Measurements from ENCODE around the gene ELL2. TPM values are rescaled to one million over a fixed set of nuclear protein-coding genes. Genes with fewer than 3 reads are reported as not detected.
A peak's percentile ranks its signal among the peaks of the same experiment; 100 is the strongest.

Gene ELL2
- 10 to 100 TPM in 3 of 4 donors, 1 to 10 TPM in 1; 5.8 to 46.8 (median 19.7) TPM for total RNA-seq

DNA sequence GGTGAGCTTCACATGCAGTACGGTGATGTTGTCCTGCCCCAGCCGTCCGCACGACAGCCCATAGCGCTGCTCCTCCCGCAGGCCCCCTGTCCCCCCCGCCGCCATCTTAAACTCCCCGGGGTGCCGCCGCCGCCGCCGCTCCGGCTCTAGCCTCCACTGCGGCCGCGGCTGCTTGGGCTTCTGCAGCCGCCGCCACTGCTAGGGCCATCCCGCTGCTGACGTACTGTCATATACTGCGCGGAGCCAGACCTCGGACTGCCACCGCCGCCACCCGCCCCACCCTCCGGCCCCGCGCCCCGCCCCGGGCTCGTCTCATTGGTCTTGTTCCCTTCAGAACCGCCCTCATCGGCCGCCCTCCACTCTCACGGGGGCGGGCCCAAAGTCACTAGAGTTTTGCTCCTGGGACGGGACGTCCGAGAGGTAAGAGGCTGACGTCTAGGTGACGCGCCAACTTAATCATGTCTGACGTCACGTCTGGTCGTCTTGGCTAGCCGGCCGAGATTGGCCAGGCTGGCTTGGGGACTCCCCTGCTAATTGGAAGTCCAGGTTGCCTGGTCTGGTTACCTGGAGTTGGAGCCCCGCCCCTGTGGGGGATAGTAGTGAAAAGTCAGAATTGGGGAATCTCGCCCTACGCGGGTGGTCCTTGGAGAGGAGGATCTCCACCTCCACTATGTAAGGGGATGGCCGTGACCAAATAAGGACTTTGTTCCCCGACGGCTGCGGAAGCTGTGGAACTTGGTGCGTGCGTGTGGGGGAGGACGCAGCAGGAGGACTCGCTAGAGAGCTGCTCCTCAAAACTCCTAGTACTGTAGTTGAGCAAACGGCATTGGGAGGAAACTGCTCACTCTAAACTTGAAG is at the start of gene ELL2:
Gene ELL2, minus strand, starts transcription at position 235 of the 858 bp plus-strand sequence. Its CDS starts 130 bp downstream, at position 105.
- Histone ChIP-seq H3K4me3 (peak within 1 kb of the TSS; percentile 86 to 95 (median 93)), H3K9me3 (no peaks in the 10 kb centered on the region), H3K36me3 (no peaks in the 10 kb centered on the region), H3K27me3 (no peaks in the 10 kb centered on the region), H3K4me1 (peaks cover 3 to 40% (median 25%) of the 10 kb centered on the region in 4 donors), H3K27ac (peak within 1 kb of the TSS; percentile 98 to 100 (median 99))
- intact Hi-C loops (cut with DNase I; ENCODE audit: low total_unique reads), result no loop called here
- peak; percentile 99 for TF ChIP-seq EP300 (IDR thresholded peaks at IDR 0.05; ENCODE audit: low read depth)
- TF ChIP-seq, protein P1, sequence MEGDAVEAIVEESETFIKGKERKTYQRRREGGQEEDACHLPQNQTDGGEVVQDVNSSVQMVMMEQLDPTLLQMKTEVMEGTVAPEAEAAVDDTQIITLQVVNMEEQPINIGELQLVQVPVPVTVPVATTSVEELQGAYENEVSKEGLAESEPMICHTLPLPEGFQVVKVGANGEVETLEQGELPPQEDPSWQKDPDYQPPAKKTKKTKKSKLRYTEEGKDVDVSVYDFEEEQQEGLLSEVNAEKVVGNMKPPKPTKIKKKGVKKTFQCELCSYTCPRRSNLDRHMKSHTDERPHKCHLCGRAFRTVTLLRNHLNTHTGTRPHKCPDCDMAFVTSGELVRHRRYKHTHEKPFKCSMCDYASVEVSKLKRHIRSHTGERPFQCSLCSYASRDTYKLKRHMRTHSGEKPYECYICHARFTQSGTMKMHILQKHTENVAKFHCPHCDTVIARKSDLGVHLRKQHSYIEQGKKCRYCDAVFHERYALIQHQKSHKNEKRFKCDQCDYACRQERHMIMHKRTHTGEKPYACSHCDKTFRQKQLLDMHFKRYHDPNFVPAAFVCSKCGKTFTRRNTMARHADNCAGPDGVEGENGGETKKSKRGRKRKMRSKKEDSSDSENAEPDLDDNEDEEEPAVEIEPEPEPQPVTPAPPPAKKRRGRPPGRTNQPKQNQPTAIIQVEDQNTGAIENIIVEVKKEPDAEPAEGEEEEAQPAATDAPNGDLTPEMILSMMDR (IDR thresholded peaks at IDR 0.05), result no peak
- TF ChIP-seq POLR2AphosphoS5 (IDR thresholded peaks at IDR 0.05), result peak; percentile 91 to 95 (median 95)
- TF ChIP-seq POLR2A (IDR thresholded peaks at IDR 0.05), result peak; percentile 98
- 0 to 1% methylated on average over 3 to 33 of the region's 63 CpGs for WGBS, 2 donors (ENCODE audit: low coverage in 1 of 2)
- in situ Hi-C loops (cut with MboI; ENCODE audit: low pct_ligation_motif_present in 1 of 4, low pct_unique_long_range_greater_than_20kb in 1 of 4, low sequenced_read_pairs in 3 of 4), result loop anchor here in 2 of 4 donors (25.0 kb wide), 2 partner anchors 100 to 375 kb away; no protein-coding TSS in a partner anchor
- DNase-seq, result peak; percentile 100

DNA sequence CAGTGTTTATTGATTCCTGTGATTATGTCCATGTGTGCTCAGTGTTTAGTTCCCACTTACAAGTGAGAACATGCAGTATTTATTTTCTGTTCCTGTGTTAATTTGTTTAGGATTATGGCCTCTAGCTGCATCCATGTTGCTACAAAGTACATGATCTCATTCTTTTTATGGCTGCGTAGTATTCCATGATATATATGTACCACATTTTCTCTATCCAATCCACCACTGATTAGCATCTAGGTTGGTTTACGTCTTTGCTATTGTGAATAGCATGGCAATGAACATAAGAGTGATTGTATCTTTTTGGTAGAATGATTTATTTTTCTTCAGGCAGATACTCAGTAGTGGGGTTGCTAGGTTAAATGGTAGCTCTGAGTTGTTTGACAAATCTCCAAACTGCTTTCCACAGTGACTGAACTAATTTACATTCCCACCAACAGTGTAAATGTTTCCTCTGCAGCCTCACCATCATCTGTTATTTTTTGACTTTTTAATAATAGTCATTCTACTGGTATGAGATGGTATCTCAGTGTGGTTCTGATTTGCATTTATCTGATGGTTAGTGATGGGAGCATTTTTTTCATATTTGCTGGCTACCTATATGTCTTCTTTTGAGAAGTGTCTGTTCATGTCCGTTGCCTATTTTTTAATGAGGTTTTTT is 47.5 kb upstream of the ELL2 start:
- Histone ChIP-seq H3K27ac (no peak overlapping the region), H3K4me3 (no peak overlapping the region), H3K36me3 (no peaks in the 10 kb centered on the region), H3K27me3 (no peaks in the 10 kb centered on the region), H3K9me3 (no peaks in the 10 kb centered on the region), H3K4me1 (no peaks in the 10 kb centered on the region)
- WGBS, 2 donors (ENCODE audit: low coverage in 1 of 2), result 82 to 97% methylated on average over 3 of the region's 3 CpGs
- in situ Hi-C loops (cut with MboI; ENCODE audit: low pct_ligation_motif_present in 1 of 4, low pct_unique_long_range_greater_than_20kb in 1 of 4, low sequenced_read_pairs in 3 of 4), result no loop called here
- TF ChIP-seq POLR2A (IDR thresholded peaks at IDR 0.05) (no peak), EP300 (IDR thresholded peaks at IDR 0.05; ENCODE audit: low read depth) (no peak), POLR2AphosphoS5 (IDR thresholded peaks at IDR 0.05) (no peak)
- TF ChIP-seq, protein P1 (IDR thresholded peaks at IDR 0.05), result no peak
- intact Hi-C loops (cut with DNase I; ENCODE audit: low total_unique reads), result no loop called here
- no peak for DNase-seq

DNA sequence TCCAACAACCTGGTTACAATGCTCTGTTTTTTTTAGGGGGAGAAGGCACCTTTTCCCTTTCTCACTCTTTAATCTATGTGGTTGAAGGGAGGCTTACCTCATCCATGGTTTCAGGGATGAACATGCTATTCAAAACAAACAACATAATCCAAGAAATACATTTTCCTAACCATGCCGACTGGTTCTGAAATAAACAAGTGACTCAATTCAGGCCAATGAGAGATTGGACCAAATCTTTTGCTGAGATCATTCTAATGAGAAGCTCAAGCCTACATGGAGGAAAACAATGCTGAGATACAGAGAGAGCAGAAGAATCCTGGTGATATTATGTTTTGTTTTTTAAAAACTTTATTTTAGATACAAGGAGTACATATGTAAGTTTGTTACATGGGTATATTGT is 46.8 kb upstream of the ELL2 start:
- in situ Hi-C loops (cut with MboI; ENCODE audit: low pct_ligation_motif_present in 1 of 4, low pct_unique_long_range_greater_than_20kb in 1 of 4, low sequenced_read_pairs in 3 of 4), result no loop called here
- no peak overlapping the region for H3K27ac ChIP-seq
- intact Hi-C loops (cut with DNase I; ENCODE audit: low total_unique reads), result no loop called here
- no peaks in the 10 kb centered on the region for H3K9me3 ChIP-seq
- 80 to 89% methylated on average over 1 of the region's 1 CpG for WGBS, 2 donors (ENCODE audit: low coverage in 1 of 2)
- no peak for DNase-seq
- H3K27me3 ChIP-seq, result no peaks in the 10 kb centered on the region
- H3K4me3 ChIP-seq, result no peak overlapping the region
- H3K4me1 ChIP-seq, result no peaks in the 10 kb centered on the region
- TF ChIP-seq, protein P1 (IDR thresholded peaks at IDR 0.05), result no peak
- TF ChIP-seq EP300 (IDR thresholded peaks at IDR 0.05; ENCODE audit: low read depth) (no peak), POLR2AphosphoS5 (IDR thresholded peaks at IDR 0.05) (no peak), POLR2A (IDR thresholded peaks at IDR 0.05) (no peak)
- H3K36me3 ChIP-seq, result no peaks in the 10 kb centered on the region

DNA sequence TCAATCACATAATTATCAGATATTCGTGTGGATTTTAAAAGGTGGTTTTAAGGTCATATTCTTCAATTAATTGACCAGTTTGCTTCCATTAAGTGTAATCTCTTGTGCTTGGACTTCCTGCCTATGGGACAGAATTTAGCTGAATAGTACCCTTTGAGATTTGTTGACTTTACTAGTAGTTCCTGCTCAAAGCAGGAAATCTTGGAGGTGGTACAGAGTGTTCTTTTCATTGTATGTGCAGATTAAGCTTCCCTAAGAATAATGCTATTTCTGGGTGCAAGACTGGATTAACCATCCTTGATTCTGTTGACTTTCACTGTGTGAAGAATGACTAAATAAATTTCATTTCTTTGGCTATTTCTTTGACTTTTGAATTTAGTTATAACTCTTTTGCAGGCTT is 45.4 kb upstream of the ELL2 start:
- Histone ChIP-seq H3K4me1 (no peaks in the 10 kb centered on the region), H3K27me3 (no peaks in the 10 kb centered on the region), H3K36me3 (no peaks in the 10 kb centered on the region), H3K27ac (no peak overlapping the region), H3K9me3 (no peaks in the 10 kb centered on the region), H3K4me3 (no peak overlapping the region)
- in situ Hi-C loops (cut with MboI; ENCODE audit: low pct_ligation_motif_present in 1 of 4, low pct_unique_long_range_greater_than_20kb in 1 of 4, low sequenced_read_pairs in 3 of 4), result no loop called here
- DNase-seq, result no peak
- WGBS, 2 donors (ENCODE audit: low coverage in 1 of 2), result 75 to 82% methylated on average over 1 of the region's 1 CpG
- intact Hi-C loops (cut with DNase I; ENCODE audit: low total_unique reads), result no loop called here
- TF ChIP-seq POLR2AphosphoS5 (IDR thresholded peaks at IDR 0.05) (no peak), POLR2A (IDR thresholded peaks at IDR 0.05) (no peak), EP300 (IDR thresholded peaks at IDR 0.05; ENCODE audit: low read depth) (no peak)
- TF ChIP-seq, protein P1 (IDR thresholded peaks at IDR 0.05), result no peak
